Lung (tissue), 12 donors: Measurements from ENCODE around the gene AKR1A1. TPM values are rescaled to one million over a fixed set of nuclear protein-coding genes. Genes with fewer than 3 reads are reported as not detected.

Experiments used
- ATAC-seq: fragments of 200-7000 bp; cut with Tn5 transposase; one replicate; pipeline ENCODE4 v1.9.1; 2020; ENCODE audit warnings: moderate number of reproducible peaks; ENCODE audit not compliant: insufficient read depth, low FRiP score
- DNase-seq, 3 donors: peaks; one replicate each; pipeline ENCODE4 v3.0.0-alpha.2; 2013 to 2017
- H3K27ac ChIP-seq, 2 donors: one replicate each; pipeline ENCODE4 v1.5.1; 2013; ENCODE audit warnings: mild to moderate bottlenecking in 2 of 2, moderate library complexity in 2 of 2, control low read depth in 1 of 2, inconsistent platforms in 1 of 2, low read depth in 1 of 2, low read length in 1 of 2
- H3K27me3 ChIP-seq, 3 donors: one replicate each; pipeline ENCODE4 v1.5.1; 2013; ENCODE audit warnings: low read length in 2 of 3; ENCODE audit not compliant: control insufficient read depth in 3 of 3, insufficient read depth in 3 of 3
- H3K36me3 ChIP-seq, 4 donors: one replicate each; pipeline ENCODE4 v1.5.1; 2013; ENCODE audit warnings: low read length in 4 of 4, mild to moderate bottlenecking in 1 of 4, moderate library complexity in 1 of 4; ENCODE audit not compliant: control insufficient read depth in 4 of 4, insufficient read depth in 4 of 4
- H3K4me1 ChIP-seq, 5 donors: one replicate each; pipeline ENCODE4 v1.5.1; 2013; ENCODE audit warnings: low read length in 5 of 5, mild to moderate bottlenecking in 2 of 5, moderate library complexity in 1 of 5; ENCODE audit not compliant: control insufficient read depth in 5 of 5, insufficient read depth in 5 of 5
- H3K4me3 ChIP-seq: one replicate; pipeline ENCODE4 v1.5.1; 2013; ENCODE audit warnings: mild to moderate bottlenecking, control low read depth, moderate library complexity
- H3K9ac ChIP-seq, 2 donors: one replicate each; pipeline ENCODE4 v1.5.1; 2013; ENCODE audit warnings: low read length in 2 of 2, control low read depth in 1 of 2; ENCODE audit not compliant: insufficient read depth in 1 of 2
- H3K9me3 ChIP-seq, 4 donors: one replicate each; pipeline ENCODE4 v1.5.1; 2013; ENCODE audit warnings: low read length in 3 of 4, mild to moderate bottlenecking in 1 of 4, moderate library complexity in 1 of 4; ENCODE audit not compliant: control insufficient read depth in 4 of 4, insufficient read depth in 3 of 4
- CTCF ChIP-seq: IDR thresholded peaks from 2 replicates; pipeline ENCODE4 v1.5.1; 2012; ENCODE audit warnings: mild to moderate bottlenecking; ENCODE audit errors: control extremely low read depth, extremely low read depth
- WGBS, 2 donors: extraction: QIAGEN DNeasy Blood & Tissue Kit; methylation state at CpG; one replicate each; pipeline ENCODE4 v1.1.7; 2013; 5-methylcytosine and 5-hydroxymethylcytosine counted together
- polyA plus RNA-seq, 2 donors: library from polyadenylated mRNA; stranded (reverse); fragments of 200-250 nt; gene quantifications; one replicate each; pipeline ENCODE4 v1.2.1, GENCODE V29; 2013
- total RNA-seq, 2 donors: library from RNA; depleted of rRNA in 1 of 2; stranded (reverse); fragments of >200 nt in 1 of 2; gene quantifications; one replicate each; pipeline ENCODE4 v1.2.1, GENCODE V29; 2014 to 2021
- donor health status: control.
- donor health status: control.
- donor health status: Bipolar disorder and iron deficiency.
- donor health status: healthy.
- donor health status: DM: yes; HTN: yes; CAD: no.

The AKR1A1 gene
- total and polyA plus RNA-seq, 4 donors: 92.6 to 214 (median 210) TPM

- H3K4me1 ChIP-seq: peaks cover 8 to 18% (median 11%) of the 10 kb centered on the region in 5 donors
These were observed 33.9 kb downstream of the AKR1A1 start for GRCh38 chr1:45584351-45585109.

GRCh38 chr1:45585110-45585426, 34.4 kb downstream of the AKR1A1 start:
- Histone ChIP-seq H3K27me3 (no peaks in the 10 kb centered on the region), H3K36me3 (peaks cover 0 to 4% (median 0%) of the 10 kb centered on the region in 4 donors), H3K9ac (peak overlapping the region; percentile 44 to 69), H3K9me3 (no peaks in the 10 kb centered on the region), H3K4me3 (peak overlapping the region; percentile 81), H3K27ac (peak overlapping the region in 1 of 2 donors; percentile 84), H3K4me1 (peaks cover 8 to 18% (median 11%) of the 10 kb centered on the region in 5 donors)
- 2 to 3% methylated on average over 5 of the region's 5 CpGs for WGBS, 2 donors
- DNase-seq: no peak
- TF ChIP-seq CTCF: no peak
- ATAC-seq: no peak

More at GRCh38 chr1:45584351-45585109, 33.9 kb downstream of the AKR1A1 start:
- peaks cover 0 to 4% (median 0%) of the 10 kb centered on the region in 4 donors for H3K36me3 ChIP-seq
- DNase-seq: peak; percentile 95 to 96 (median 96)
- 0 to 1% methylated on average over 57 to 59 of the region's 59 CpGs for WGBS, 2 donors
- peak overlapping the region; percentile 89 to 97 for H3K27ac ChIP-seq
- H3K4me3 ChIP-seq: peak overlapping the region; percentile 87
- peak overlapping the region; percentile 85 to 90 for H3K9ac ChIP-seq
- H3K9me3 ChIP-seq: no peaks in the 10 kb centered on the region
- ATAC-seq: peak; percentile 74
- TF ChIP-seq CTCF: no peak
- H3K27me3 ChIP-seq: no peaks in the 10 kb centered on the region

GRCh38 chr1:45585496-45586075, 35.0 kb downstream of the AKR1A1 start:
- H3K4me3 ChIP-seq: no peak overlapping the region
- no peak for TF ChIP-seq CTCF
- H3K9me3 ChIP-seq: no peaks in the 10 kb centered on the region
- peak overlapping the region; percentile 44 to 69 for H3K9ac ChIP-seq
- H3K27ac ChIP-seq: peak overlapping the region in 1 of 2 donors; percentile 33
- 38 to 44% methylated on average over 7 of the region's 7 CpGs for WGBS, 2 donors
- H3K27me3 ChIP-seq: no peaks in the 10 kb centered on the region
- DNase-seq (no peak), ATAC-seq (no peak)
- H3K4me1 ChIP-seq: peaks cover 8 to 20% (median 11%) of the 10 kb centered on the region in 5 donors
- H3K36me3 ChIP-seq: peaks cover 0 to 4% (median 0%) of the 10 kb centered on the region in 4 donors
